Measurements from ENCODE around the gene STMND1.

The STMND1 gene

DNA sequence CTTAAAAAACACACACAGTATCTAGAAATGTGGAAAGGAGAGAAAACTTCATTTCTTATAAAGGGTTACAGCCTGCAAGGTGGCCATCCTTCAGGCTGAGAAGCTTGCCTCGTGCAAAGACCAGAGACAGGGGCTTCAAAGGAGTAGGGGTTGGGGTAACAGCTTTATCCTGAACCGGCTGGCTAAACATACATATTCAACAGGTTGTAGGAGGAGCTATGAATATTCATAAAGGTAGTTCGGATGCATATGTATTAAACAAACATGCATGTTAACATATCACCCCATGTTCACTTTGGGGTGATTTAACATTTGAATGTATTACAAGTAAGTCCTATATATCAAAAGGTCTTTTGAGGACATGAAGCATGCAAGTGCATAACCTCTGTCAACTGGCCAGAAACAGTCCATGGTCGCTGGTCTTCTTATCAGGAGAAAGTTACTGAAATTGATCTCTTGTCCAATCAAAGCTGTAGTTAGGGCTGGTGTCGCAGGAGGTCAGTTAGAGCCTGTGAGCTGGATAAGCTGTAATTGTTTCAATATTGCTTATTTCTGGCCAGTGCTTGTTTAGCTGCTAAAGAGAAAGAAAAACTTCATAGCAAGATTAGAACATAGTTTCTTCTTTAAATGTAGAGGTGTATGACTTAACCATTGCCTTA lies 2.3 kb upstream of the STMND1 start:
- DNase-seq: no peak

- DNase-seq: no peak
These were observed 1.0 kb upstream of the STMND1 start for GRCh38 chr6:17100806-17101205.

DNA sequence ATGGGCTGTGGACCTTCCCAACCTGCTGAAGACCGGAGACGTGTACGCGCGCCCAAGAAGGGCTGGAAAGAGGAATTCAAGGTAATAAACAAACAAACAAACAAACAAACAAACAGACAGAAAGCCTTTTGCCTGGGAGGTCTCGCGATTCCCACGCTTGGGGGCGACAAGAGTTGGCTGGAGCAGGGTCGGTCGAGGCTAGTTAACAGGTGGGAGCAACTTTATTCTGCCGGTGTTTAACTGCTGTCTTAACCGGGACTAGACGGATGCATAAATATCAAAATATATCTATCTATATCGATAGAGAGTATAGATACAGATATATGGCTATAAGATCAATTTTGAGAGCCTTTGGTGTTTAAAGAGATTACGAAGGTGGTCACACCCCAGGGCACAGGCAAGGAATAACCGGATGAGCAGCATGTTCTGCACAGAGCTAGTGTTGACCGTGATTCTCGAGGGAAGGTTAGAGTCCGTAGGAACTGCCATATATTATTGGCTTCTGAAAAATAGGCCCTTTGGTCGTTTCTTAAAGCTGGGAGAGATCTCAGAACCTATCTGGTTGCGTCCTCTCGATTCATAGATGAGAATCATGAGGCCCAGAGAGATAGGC lies 514 bp downstream of the STMND1 start:
- DNase-seq: no peak

- no peak for DNase-seq
These were observed 1.9 kb downstream of the STMND1 start for GRCh38 chr6:17103715-17104114.

GRCh38 chr6:17107863-17108262 lies 6.0 kb downstream of the STMND1 start:
- no peak for DNase-seq

DNA sequence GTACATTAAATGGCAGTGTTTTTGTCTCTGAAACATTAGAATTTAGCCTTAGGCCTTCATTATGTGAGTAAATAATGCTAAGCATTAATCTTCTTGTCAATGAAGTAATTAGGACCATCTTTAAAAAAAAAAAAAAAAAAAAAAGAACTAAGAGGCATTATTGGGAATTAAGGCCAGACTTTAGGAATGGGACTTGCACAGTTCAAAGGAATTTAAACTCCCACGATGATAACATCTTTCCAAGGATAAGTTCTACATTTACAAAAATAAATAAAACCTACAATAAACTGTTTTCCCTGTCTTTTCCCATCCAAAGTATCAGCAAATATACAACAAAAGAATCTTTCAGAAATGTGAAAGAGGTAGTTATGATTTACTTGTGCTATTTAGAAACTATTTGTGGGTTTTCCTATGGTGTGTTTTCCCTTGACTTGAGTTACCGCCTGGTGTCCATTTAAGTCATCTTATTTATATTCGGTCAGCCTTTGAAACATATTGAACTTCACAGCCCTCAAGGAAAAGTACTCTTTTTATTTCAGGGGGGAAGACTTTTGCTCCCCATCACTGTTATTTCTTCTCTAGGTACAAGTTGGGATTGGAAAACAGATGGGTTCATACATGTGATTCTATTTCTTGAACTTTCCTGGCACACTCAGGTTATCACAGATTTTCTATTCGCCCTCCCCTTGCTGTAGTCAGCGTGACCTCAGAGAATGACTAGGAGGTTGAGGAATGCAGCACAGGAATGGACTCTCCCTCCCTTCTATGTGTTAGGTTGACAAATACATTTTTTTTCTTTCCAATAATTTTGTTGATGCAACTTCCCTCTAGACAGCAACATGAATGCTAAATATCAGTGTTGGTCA lies 13.6 kb downstream of the STMND1 start:
- no peak for DNase-seq

- DNase-seq: no peak
These were observed 14.2 kb downstream of the STMND1 start for GRCh38 chr6:17116117-17116440.

- no peak for DNase-seq
These were observed 18.2 kb downstream of the STMND1 start for GRCh38 chr6:17120019-17120418.

DNA sequence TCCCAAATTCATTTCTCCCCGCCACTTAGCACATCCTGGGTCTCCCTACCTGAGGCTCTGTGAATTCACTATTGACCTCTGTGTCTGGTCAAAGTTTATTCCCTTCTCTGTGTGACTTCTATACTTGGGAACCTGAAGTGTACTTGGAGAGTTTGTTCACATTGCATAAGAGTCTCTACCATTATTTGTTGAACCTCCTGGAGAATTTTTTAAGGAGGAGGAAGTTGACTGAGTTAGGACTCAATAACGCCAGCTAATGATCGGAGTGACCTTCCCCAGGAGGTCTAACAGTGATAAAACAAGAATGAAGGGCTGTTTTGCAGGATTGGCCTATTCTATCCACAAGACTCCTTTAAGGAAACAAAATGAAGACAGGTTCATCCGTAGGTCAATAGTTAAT lies 23.6 kb downstream of the STMND1 start:
- DNase-seq: no peak

DNA sequence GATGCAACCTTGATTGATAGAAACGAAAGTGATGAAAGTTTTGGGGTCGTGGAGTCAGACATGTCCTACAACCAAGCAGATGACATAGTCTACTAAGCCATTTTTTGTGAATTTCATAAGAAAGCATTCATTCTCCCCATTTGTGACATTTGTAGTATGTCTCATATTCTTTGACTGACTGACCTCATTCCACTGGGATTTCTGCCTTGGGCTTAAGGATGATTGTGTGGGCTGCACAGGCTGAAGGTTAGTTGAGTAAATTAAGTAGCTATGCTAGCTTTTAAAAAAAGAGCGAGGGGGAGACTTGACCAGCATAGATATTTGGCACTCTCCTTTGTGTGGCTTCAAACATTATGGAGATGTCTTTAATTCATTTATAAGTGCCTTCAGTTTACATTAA lies 28.9 kb downstream of the STMND1 start:
- no peak for DNase-seq

DNA sequence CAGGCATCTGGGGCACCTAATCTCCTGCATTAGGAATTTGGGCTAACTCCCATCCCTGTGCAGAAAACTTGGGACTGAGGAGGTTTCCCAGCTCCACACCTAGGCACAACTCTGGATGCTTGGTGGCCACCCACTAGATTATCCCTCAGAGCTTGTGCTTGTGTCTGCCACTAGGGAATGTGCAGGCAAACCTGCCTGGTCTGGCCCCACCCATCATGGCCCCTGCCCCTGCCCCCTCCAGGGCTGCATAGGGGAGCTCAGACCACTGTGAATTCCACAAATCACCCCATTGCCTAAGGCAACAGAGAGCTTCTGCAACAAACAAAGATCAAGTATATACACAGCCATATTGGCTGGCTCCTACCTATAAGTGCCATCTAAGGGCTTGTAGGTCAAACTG lies 31.1 kb downstream of the STMND1 start:
- no peak for DNase-seq

DNA sequence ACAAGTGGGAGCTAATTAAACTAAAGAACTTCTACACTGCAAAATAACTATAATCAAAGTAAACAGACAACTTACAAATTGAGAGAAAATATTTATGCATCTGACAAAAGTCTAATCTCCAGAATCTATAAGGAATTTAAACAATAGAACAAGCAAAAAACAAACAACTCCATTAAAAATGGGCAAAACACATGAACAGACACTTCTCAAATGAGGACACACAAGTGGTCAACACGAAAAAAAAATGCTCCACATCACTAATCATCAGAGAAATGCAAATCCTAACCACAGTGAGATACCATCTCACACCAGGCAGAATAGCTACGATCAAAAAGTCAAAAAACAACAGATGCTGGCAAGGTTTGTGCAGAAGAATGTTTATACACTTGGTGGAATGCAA lies 36.2 kb downstream of the STMND1 start:
- DNase-seq: no peak

DNA sequence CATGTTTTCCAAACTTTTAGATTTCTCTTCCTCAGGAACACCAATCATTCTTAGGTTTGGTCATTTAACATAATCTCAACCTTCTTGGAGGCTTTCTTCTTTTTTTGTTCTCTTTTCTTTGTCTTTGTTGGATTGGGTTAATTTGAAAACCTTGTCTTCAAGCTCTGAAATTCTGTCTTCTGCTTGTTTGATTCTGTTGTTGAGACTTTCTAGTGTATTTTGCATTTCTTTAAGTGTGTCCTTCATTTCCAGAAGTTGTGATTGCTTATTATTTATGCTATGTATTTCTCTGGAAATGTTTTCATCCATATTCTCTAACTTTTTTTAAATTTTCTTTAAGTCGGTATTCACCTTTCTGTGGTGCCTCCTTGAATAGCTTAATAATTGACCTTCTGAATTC lies 42.2 kb downstream of the STMND1 start:
- no peak for DNase-seq

- no peak for DNase-seq
These were observed 47.7 kb downstream of the STMND1 start for GRCh38 chr6:17149571-17149970.

GRCh38 chr6:17150096-17150495 lies 48.2 kb downstream of the STMND1 start:
- DNase-seq: no peak

DNA sequence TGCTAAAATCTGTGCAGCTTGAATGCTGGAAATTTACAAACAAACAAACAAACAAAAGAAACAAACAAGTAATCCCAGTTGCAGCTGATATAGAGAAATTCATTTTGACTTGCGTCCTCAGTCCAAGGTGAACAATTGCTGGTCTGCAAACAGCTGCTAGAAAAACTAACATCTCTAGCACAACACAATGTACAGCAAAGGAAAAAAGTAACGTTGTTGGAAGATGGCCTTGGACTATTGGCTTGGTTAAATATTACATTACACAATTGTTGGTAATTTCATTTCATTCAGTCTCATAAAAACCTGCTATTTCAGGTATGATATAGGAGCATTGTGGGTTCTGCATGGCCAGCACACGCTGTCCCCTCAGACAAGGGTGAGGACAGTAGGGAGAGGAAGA lies 50.0 kb downstream of the STMND1 start:
- no peak for DNase-seq

DNA sequence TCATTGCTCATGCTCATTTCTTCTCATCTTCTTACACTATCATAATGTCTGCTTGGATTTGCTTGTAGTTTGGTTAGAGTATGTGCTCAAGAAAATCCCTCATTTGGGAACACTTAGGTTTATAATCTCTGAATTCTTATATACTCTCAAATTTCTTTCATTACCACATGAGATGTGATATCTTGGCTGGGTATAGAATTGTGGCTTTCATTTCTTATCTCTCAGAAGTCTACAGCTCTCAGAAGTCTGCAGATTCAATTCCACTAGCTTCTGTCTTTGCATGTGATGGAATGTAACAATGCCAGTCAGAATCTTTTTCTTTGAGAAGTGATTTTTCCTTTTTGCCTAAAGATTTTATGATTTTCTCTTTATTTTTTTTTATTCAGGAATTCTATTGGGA lies 50.9 kb downstream of the STMND1 start:
- DNase-seq: no peak

DNA sequence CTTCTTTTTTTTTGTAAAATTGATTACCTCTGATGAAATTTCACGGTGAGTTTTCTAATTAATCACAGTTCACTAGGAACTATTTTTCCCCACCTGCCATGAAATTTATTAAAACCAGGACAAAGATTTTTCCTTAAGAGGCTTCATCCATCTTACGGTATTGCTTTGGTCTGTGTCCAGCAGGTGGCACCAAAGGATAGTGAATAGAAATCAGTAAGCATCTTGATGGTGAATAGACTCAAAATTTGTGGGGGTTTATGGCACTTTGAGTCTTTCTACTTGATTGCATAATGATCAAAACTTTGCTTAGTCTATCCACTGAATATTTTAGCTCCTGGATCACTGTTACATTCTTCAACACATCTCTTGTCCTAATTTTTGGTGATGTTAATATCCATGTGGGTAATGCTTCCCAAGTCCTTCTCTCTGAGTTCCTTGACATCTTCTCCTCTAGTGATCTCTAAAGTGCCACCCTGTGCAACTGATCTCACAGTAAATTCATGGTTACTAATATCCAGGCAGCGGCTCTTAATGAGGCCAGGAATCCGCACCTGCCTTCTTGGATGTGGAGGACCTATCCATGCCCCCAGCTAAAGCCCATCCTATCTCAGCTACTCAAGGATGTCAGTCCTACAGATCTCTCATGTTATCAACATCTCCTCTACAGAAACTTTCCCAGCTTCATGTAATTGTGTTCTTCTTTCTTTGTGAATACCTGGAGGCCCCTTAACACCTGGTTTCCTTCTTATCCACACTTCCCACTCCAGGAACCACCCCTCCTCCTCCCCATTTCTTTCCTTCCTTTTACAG lies 54.5 kb downstream of the STMND1 start:
- peak; percentile 68 for DNase-seq

DNA sequence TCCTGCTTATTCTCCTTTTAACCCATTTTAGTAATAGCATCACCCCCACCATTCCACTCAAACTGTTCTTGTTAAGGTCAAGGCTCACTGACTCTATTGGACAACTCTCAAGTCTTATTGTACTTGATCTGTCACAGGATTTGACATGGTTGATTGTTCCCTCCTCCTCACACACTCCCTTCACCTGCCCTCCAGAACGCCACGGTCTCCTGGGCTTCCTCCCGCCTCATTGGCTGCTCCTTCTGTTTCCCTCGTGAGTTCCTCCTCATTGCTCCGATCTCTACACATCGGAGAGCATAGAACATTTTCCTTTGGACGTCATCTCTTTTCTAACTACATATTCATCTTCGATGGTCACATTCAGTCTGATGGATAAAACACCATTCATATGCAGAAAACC lies 55.1 kb downstream of the STMND1 start:
- no peak for DNase-seq

DNA sequence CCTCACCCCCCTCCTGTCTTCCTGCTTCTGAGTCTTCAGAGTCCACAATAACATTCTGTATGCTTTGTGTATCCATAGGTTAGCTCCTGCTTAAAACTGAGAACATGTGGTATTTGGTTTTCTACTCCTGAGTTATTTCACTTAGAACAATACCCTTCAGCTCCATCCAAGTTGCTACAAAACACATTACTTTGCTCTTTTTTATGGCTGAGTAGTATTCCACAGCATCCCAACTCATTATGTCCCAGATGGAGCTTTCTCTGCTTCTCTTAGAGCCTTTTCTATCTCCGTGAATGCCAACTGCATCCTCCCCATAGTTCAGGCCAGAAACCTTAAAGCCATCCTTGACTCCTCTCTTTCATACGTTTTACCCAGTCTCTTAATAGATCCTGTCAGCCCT lies 55.8 kb downstream of the STMND1 start:
- DNase-seq: no peak

DNA sequence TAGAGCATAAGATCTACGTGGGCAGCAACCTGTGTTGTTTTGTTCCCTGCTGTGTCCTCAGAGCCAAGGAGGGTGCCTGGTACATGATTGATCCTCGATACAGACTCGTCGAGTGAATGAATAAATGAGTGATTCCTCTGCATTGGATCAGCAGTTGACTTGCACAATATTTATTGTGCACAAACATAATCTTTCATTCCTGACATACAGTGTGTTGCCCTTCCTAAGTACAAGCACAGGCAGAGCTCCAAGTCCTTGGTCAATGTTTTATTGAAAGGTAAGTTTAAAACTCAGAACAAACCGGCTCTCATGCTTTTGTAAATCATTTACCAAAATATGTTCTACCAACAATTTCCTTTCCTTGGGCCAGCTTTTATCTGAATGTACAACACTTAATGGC lies 57.4 kb downstream of the STMND1 start:
- DNase-seq: no peak

DNA sequence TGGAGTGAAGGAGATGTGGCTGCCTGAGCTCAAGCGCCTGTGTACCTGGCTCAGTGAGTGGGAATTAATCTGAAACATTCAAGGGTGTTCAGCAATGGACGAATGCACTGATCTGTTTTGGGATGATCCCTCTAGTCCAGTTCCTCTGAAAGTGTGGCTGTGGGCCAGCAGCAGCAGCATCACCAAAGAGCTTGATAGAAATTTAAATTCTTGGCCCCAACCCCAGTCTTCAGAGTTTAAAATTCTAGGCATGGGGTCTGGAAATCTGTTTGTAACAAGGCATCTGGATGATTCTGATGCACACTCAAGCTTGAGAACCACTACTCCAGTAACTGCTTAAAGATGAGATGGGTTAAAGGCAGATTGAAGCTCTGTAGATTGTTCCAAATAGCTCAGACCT lies 59.2 kb downstream of the STMND1 start:
- no peak for DNase-seq

DNA sequence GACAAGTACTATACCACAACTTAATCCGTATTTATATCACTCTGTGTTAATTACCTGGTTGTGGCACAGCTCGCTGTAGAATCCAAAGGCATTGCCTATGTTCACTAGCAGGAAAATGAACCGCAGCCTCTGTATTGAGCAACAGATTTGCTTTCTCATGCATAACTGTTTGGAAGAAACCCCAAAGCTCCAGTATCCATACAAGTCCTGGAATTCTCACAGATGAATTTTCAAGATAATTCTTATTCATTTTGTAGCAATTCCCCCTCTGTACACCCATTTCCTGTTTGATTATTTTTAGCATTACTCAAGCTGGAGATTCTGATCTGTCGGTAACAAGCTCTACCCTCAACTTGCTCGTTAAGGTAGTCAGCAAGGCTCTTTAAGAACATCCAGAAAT lies 63.5 kb downstream of the STMND1 start:
- DNase-seq: no peak
